Brain microvascular endothelial cell (primary cell): Measurements from ENCODE around the gene SETD1B.

Experiments used
- DNase-seq: peaks from one replicate; pipeline ENCODE4 v3.0.0-alpha.2; 2020
- H3K27ac ChIP-seq: fragments of 250-450 bp; sonication (Bioruptor Pico); 2 replicates; pipeline ENCODE4 v1.5.1; 2020; ENCODE audit warnings: mild to moderate bottlenecking, moderate library complexity
- H3K27me3 ChIP-seq: fragments of 250-450 bp; sonication (Bioruptor Pico); replicated peaks from 2 replicates; pipeline ENCODE4 v1.5.1; 2020; ENCODE audit warnings: mild to moderate bottlenecking
- H3K36me3 ChIP-seq: fragments of 250-450 bp; sonication (Bioruptor Pico); replicated peaks from 2 replicates; pipeline ENCODE4 v1.5.1; 2020; ENCODE audit warnings: mild to moderate bottlenecking
- H3K4me3 ChIP-seq: 2 replicates; pipeline ENCODE4 v1.5.1; 2011; ENCODE audit warnings: low read depth, mild to moderate bottlenecking, control low read depth, low read length, moderate library complexity
- CTCF ChIP-seq: IDR thresholded peaks from 2 replicates; pipeline ENCODE4 v1.5.1; 2011; ENCODE audit warnings: low read depth, mild to moderate bottlenecking, moderate library complexity, low read length, control low read depth, inconsistent platforms; ENCODE audit errors: missing control alignments
- in situ Hi-C: cut with HindIII; loops from 2 replicates; pipeline ENCODE4 v1.10.0; 2017; ENCODE audit warnings: low sequenced_read_pairs, low pct_ligation_motif_present

The SETD1B gene

GRCh38 chr12:121781998-121782979 is 21.5 kb upstream of the SETD1B start:
- DNase-seq = no peak
- in situ Hi-C loops = no loop called here
- H3K27me3 ChIP-seq = no peaks in the 10 kb centered on the region
- H3K27ac ChIP-seq = peak overlapping the region; percentile 46
- H3K4me3 ChIP-seq = no peak overlapping the region
- peaks cover 2% of the 10 kb centered on the region for H3K36me3 ChIP-seq
- no peak for TF ChIP-seq CTCF

GRCh38 chr12:121783766-121784165 is 20.0 kb upstream of the SETD1B start:
- TF ChIP-seq CTCF = no peak
- no peak for DNase-seq
- H3K27ac ChIP-seq = no peak overlapping the region
- H3K4me3 ChIP-seq = no peak overlapping the region
- no peaks in the 10 kb centered on the region for H3K27me3 ChIP-seq
- peaks cover 2% of the 10 kb centered on the region for H3K36me3 ChIP-seq
- in situ Hi-C loops = no loop called here

GRCh38 chr12:121784460-121784859 is 19.3 kb upstream of the SETD1B start:
- H3K27me3 ChIP-seq = no peaks in the 10 kb centered on the region
- no peak overlapping the region for H3K4me3 ChIP-seq

GRCh38 chr12:121786440-121786825 is 17.4 kb upstream of the SETD1B start:
- Histone ChIP-seq H3K27me3 (no peaks in the 10 kb centered on the region), H3K27ac (no peak overlapping the region), H3K36me3 (no peaks in the 10 kb centered on the region), H3K4me3 (no peak overlapping the region)
- peak; percentile 76 for DNase-seq
- in situ Hi-C loops = no loop called here
- TF ChIP-seq CTCF = no peak

More at GRCh38 chr12:121784460-121784859, 19.3 kb upstream of the SETD1B start:
- Histone ChIP-seq H3K36me3 (peaks cover 2% of the 10 kb centered on the region), H3K27ac (peak overlapping the region; percentile 17)
- TF ChIP-seq CTCF = no peak
- DNase-seq = peak; percentile 72
- in situ Hi-C loops = no loop called here

GRCh38 chr12:121787063-121788025 is 16.5 kb upstream of the SETD1B start:
- no peaks in the 10 kb centered on the region for H3K27me3 ChIP-seq
- DNase-seq = no peak
- H3K4me3 ChIP-seq = no peak overlapping the region
- no peak overlapping the region for H3K27ac ChIP-seq
- no peak for TF ChIP-seq CTCF
- in situ Hi-C loops = no loop called here
- H3K36me3 ChIP-seq = no peaks in the 10 kb centered on the region
